ENCODE data around the gene PVALB. TPM values are rescaled to one million over a fixed set of nuclear protein-coding genes. Genes with fewer than 3 reads are reported as not detected.
A peak's percentile ranks its signal among the peaks of the same experiment; 100 is the strongest.

The PVALB gene
- total RNA-seq, 1 donor = not detected

DNA sequence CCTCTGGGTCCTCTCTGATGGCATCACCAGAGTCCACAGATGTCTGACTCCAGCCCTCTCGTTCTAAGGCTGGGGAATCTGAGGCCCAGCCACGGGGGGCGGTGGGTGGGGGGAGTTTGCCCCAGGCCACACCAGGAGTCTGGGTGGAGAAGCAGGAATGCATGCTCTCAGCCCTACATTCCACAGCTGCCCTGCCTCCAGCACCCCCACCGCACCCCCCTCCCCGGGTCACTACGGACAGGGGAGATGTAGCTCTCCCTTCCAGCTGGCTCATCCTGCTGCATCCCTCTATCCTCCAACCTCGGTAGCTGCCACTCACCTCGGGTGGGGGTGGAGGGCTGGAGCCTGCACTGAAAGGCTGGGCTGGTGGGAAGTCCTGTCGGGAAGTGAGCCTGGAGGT lies 2.3 kb upstream of the PVALB start:
- no peaks in the 10 kb centered on the region for H3K4me1 ChIP-seq (ENCODE audit: insufficient read depth, low read length)
- no peak overlapping the region for H3K4me3 ChIP-seq (ENCODE audit: insufficient read depth, low read length)
- H3K9me3 ChIP-seq (ENCODE audit: low read depth, low read length) = no peaks in the 10 kb centered on the region
- TF ChIP-seq, protein P1, sequence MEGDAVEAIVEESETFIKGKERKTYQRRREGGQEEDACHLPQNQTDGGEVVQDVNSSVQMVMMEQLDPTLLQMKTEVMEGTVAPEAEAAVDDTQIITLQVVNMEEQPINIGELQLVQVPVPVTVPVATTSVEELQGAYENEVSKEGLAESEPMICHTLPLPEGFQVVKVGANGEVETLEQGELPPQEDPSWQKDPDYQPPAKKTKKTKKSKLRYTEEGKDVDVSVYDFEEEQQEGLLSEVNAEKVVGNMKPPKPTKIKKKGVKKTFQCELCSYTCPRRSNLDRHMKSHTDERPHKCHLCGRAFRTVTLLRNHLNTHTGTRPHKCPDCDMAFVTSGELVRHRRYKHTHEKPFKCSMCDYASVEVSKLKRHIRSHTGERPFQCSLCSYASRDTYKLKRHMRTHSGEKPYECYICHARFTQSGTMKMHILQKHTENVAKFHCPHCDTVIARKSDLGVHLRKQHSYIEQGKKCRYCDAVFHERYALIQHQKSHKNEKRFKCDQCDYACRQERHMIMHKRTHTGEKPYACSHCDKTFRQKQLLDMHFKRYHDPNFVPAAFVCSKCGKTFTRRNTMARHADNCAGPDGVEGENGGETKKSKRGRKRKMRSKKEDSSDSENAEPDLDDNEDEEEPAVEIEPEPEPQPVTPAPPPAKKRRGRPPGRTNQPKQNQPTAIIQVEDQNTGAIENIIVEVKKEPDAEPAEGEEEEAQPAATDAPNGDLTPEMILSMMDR (IDR thresholded peaks at IDR 0.05; ENCODE audit: extremely low read depth, low read depth, low read length) = no peak
- H4K20me1 ChIP-seq (ENCODE audit: insufficient read depth, low read length) = no peaks in the 10 kb centered on the region
- H3K36me3 ChIP-seq (ENCODE audit: insufficient read depth, low read length) = no peaks in the 10 kb centered on the region
- peak; percentile 60 for DNase-seq (ENCODE audit: insufficient read length, low spot score, missing footprints)
- H2AFZ ChIP-seq (ENCODE audit: low read length) = no peak overlapping the region
- H3K27me3 ChIP-seq (ENCODE audit: insufficient read depth, low read length) = peaks cover 70% of the 10 kb centered on the region
- no peak overlapping the region for H3K27ac ChIP-seq (ENCODE audit: low read depth, low read length)
- H3K4me2 ChIP-seq (ENCODE audit: insufficient read depth, low read length) = no peak overlapping the region
- H3K79me2 ChIP-seq (ENCODE audit: insufficient read depth, low read length) = no peaks in the 10 kb centered on the region

DNA sequence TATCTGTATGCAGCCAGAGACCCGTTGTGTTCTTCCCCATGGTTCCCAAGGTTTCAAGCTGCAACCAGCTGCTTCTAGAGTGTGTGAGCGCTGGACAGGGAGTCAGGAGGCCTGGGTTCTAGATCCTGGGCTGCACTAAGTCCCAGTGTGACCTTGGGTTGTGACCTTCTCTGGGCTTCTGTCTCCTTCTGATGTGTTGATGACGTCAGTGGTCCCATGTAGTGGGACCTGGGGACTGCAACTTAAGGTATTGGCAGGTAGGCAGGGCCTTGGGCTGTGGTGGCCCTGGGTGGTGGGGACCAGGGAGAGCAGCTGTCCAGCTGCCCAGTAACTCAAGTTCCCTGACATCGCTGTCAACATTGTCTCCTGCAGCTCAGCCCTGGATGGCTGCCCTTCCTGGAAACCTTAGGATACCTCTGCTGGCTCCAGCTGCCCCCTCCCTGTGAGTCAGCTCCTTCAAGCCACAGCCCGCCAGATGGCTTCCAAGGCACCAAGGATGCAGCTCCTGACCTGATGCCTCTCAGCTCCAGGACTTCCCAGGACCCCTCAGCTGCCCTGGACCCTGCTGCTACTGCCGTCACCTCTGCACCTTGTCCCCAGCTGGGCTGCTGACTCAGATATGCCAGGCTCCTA lies 1.3 kb upstream of the PVALB start:
- no peaks in the 10 kb centered on the region for H3K4me1 ChIP-seq (ENCODE audit: insufficient read depth, low read length)
- no peaks in the 10 kb centered on the region for H3K9me3 ChIP-seq (ENCODE audit: low read depth, low read length)
- TF ChIP-seq, protein P1 (IDR thresholded peaks at IDR 0.05; ENCODE audit: extremely low read depth, low read depth, low read length) = no peak
- peaks cover 77% of the 10 kb centered on the region for H3K27me3 ChIP-seq (ENCODE audit: insufficient read depth, low read length)
- no peak overlapping the region for H2AFZ ChIP-seq (ENCODE audit: low read length)
- H3K79me2 ChIP-seq (ENCODE audit: insufficient read depth, low read length) = no peaks in the 10 kb centered on the region
- no peaks in the 10 kb centered on the region for H4K20me1 ChIP-seq (ENCODE audit: insufficient read depth, low read length)
- H3K36me3 ChIP-seq (ENCODE audit: insufficient read depth, low read length) = no peaks in the 10 kb centered on the region
- no peak overlapping the region for H3K4me2 ChIP-seq (ENCODE audit: insufficient read depth, low read length)
- no peak overlapping the region for H3K4me3 ChIP-seq (ENCODE audit: insufficient read depth, low read length)
- H3K27ac ChIP-seq (ENCODE audit: low read depth, low read length) = no peak overlapping the region
- DNase-seq (ENCODE audit: insufficient read length, low spot score, missing footprints) = no peak

DNA sequence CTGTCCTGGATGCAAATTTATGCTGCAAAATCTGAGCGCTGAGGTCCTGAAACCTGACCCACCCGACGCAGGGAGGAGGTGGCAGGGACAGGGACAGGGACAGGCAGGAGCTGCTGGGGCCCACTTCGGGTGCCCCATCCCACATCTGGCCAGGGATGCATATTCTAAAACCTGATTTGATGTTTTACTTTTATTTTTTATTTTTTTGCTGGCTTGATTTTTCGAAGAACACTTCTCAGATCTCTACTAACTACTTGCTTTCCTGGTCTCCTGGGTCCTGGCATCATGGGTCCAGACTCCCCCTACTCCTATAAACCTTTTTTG lies 652 bp upstream of the PVALB start:
- H3K27me3 ChIP-seq (ENCODE audit: insufficient read depth, low read length) = peaks cover 83% of the 10 kb centered on the region
- H3K4me1 ChIP-seq (ENCODE audit: insufficient read depth, low read length) = no peaks in the 10 kb centered on the region
- H3K27ac ChIP-seq (ENCODE audit: low read depth, low read length) = no peak overlapping the region
- H3K36me3 ChIP-seq (ENCODE audit: insufficient read depth, low read length) = no peaks in the 10 kb centered on the region
- H4K20me1 ChIP-seq (ENCODE audit: insufficient read depth, low read length) = no peaks in the 10 kb centered on the region
- TF ChIP-seq, protein P1 (IDR thresholded peaks at IDR 0.05; ENCODE audit: extremely low read depth, low read depth, low read length) = no peak
- H3K4me3 ChIP-seq (ENCODE audit: insufficient read depth, low read length) = no peak overlapping the region
- H2AFZ ChIP-seq (ENCODE audit: low read length) = no peak overlapping the region
- no peaks in the 10 kb centered on the region for H3K9me3 ChIP-seq (ENCODE audit: low read depth, low read length)
- no peak for DNase-seq (ENCODE audit: insufficient read length, low spot score, missing footprints)
- H3K4me2 ChIP-seq (ENCODE audit: insufficient read depth, low read length) = no peak overlapping the region
- H3K79me2 ChIP-seq (ENCODE audit: insufficient read depth, low read length) = no peaks in the 10 kb centered on the region

DNA sequence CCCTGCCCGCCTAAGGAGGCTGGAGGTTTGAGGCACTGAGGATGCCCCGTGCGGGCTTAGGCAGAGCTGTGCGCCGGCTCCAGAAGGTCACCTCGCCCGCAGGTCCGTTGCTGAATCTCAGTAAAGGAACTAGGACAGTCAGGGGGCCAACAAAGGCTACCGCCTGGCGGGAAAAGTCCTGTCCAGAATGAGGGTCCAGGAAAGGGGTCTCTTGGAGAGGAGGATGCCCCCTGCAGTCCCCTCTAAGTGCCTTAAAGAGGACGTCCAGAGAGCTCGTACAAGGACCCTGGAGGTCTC lies 548 bp downstream of the PVALB start:
- DNase-seq (ENCODE audit: insufficient read length, low spot score, missing footprints) = peak; percentile 59
- Histone ChIP-seq H3K4me3 (ENCODE audit: insufficient read depth, low read length) (no peak overlapping the region), H3K27me3 (ENCODE audit: insufficient read depth, low read length) (peaks cover 94% of the 10 kb centered on the region)

More for the DNA sequence above, 548 bp downstream of the PVALB start:
- H3K4me2 ChIP-seq (ENCODE audit: insufficient read depth, low read length) = no peak overlapping the region
- no peak overlapping the region for H2AFZ ChIP-seq (ENCODE audit: low read length)
- no peaks in the 10 kb centered on the region for H3K4me1 ChIP-seq (ENCODE audit: insufficient read depth, low read length)
- H3K27ac ChIP-seq (ENCODE audit: low read depth, low read length) = no peak overlapping the region
- no peaks in the 10 kb centered on the region for H4K20me1 ChIP-seq (ENCODE audit: insufficient read depth, low read length)
- H3K79me2 ChIP-seq (ENCODE audit: insufficient read depth, low read length) = no peaks in the 10 kb centered on the region
- no peaks in the 10 kb centered on the region for H3K36me3 ChIP-seq (ENCODE audit: insufficient read depth, low read length)
- no peaks in the 10 kb centered on the region for H3K9me3 ChIP-seq (ENCODE audit: low read depth, low read length)
- TF ChIP-seq, protein P1 (IDR thresholded peaks at IDR 0.05; ENCODE audit: extremely low read depth, low read depth, low read length) = no peak

All from osteoblast (primary cell).